OCI-LY7 (cell line): ENCODE measurements around the gene TRABD2B. TPM values are rescaled to one million over a fixed set of nuclear protein-coding genes. Genes with fewer than 3 reads are reported as not detected.

ENCODE experiments used
- BruUV-seq: library from RNA; stranded (reverse); fragments of 400-500 nt; replicated peaks from 2 replicates; lab custom pipeline; 2021; lab: Mats Ljungman, UMichigan
- CTCF ChIA-PET: fragments of 300-600 bp; sonication (Branson Sonifier 250); formaldehyde crosslinking; loops from one replicate; lab custom pipeline; 2022; ENCODE audit warnings: antibody characterized with exemption; ENCODE audit not compliant: unreplicated experiment; lab: Charles Lee
- POLR2A ChIA-PET: fragments of 300-600 bp; sonication (Branson Sonifier 250); formaldehyde crosslinking; loops from one replicate; lab custom pipeline; 2022; ENCODE audit warnings: antibody characterized with exemption; lab: Charles Lee
- DNase-seq: peaks from one replicate; pipeline ENCODE4 v3.0.0-alpha.2; 2015; ENCODE audit warnings: low spot score
- H2AFZ ChIP-seq: fragments of 200-600 bp; sonication (generic), shearing (Covaris generic); 2 replicates; pipeline ENCODE4 v1.6.1; 2014; ENCODE audit warnings: mild to moderate bottlenecking, antibody characterized with exemption, low read length, moderate library complexity
- H3K27ac ChIP-seq: fragments of 200-600 bp; sonication (generic); 2 replicates; pipeline ENCODE4 v1.5.1; 2014; ENCODE audit warnings: mixed run types, low read depth, mild to moderate bottlenecking, moderate library complexity, low read length, inconsistent platforms; ENCODE audit not compliant: poor library complexity, severe bottlenecking
- H3K36me3 ChIP-seq: fragments of 200-600 bp; sonication (generic); 2 replicates; pipeline ENCODE4 v1.6.1; 2014; ENCODE audit warnings: mild to moderate bottlenecking, antibody characterized with exemption, low read length, moderate library complexity, mixed read lengths; ENCODE audit not compliant: insufficient read depth
- H3K4me1 ChIP-seq: fragments of 200-600 bp; sonication (generic); 2 replicates; pipeline ENCODE4 v1.5.1; 2014; ENCODE audit warnings: mild to moderate bottlenecking, low read length; ENCODE audit not compliant: insufficient read depth, poor library complexity, severe bottlenecking
- H3K4me2 ChIP-seq: fragments of 200-600 bp; sonication (generic); 2 replicates; pipeline ENCODE4 v1.6.1; 2014; ENCODE audit warnings: mild to moderate bottlenecking, low read length
- H3K4me3 ChIP-seq: fragments of 200-600 bp; sonication (generic); 2 replicates; pipeline ENCODE4 v1.5.1; 2014; ENCODE audit warnings: mild to moderate bottlenecking, low read depth, low read length; ENCODE audit not compliant: poor library complexity, severe bottlenecking
- H3K79me2 ChIP-seq: fragments of 200-600 bp; sonication (generic); 2 replicates; pipeline ENCODE4 v1.6.1; 2016; ENCODE audit warnings: low read depth, mild to moderate bottlenecking, low read length, moderate library complexity, mixed read lengths; ENCODE audit not compliant: insufficient read depth
- H3K9me2 ChIP-seq: fragments of 200-600 bp; sonication (generic); 2 replicates; pipeline ENCODE4 v1.6.1; 2016; ENCODE audit warnings: mild to moderate bottlenecking, low read length, mixed read lengths; ENCODE audit not compliant: insufficient read depth
- H3K9me3 ChIP-seq: fragments of 200-600 bp; sonication (generic); 2 replicates; pipeline ENCODE4 v1.6.1; 2014; ENCODE audit warnings: mild to moderate bottlenecking, mixed run types, low read length, mixed read lengths
- H4K20me1 ChIP-seq: fragments of 200-600 bp; sonication (generic); 2 replicates; pipeline ENCODE4 v1.6.1; 2014; ENCODE audit warnings: mild to moderate bottlenecking, antibody characterized with exemption, low read length, moderate library complexity, mixed read lengths; ENCODE audit not compliant: insufficient read depth
- EZH2phosphoT487 ChIP-seq: fragments of 200-600 bp; sonication (generic); IDR thresholded peaks from 2 replicates; pipeline ENCODE4 v1.6.1; 2018; ENCODE audit warnings: low read depth, borderline replicate concordance, mild to moderate bottlenecking, mixed run types, antibody characterized with exemption, low read length, moderate library complexity, mixed read lengths
- intact Hi-C: fragments of 100-400 bp; cut with micrococcal nuclease; formaldehyde crosslinking; loops from one replicate; pipeline ENCODE4 v1.10.0; 2022; ENCODE audit not compliant: unreplicated experiment
- total RNA-seq, 2 experiments: library from RNA; depleted of rRNA in 1 of 2; stranded (reverse); fragments of >200 nt in 1 of 2; shearing (Covaris generic) in 1 of 2; gene quantifications; 2 replicates each; pipeline ENCODE4 v1.2.3, GENCODE V29; 2014 to 2022
- TF ChIP-seq, protein P1 (sequence below): fragments of 200-600 bp; sonication (generic); conservative IDR thresholded peaks from 2 replicates; pipeline ENCODE4 v1.5.1; 2014; ENCODE audit warnings: mild to moderate bottlenecking, antibody characterized with exemption, low read length, moderate library complexity, mixed read lengths

The TRABD2B gene
- total RNA-seq, 2 experiments from 2014 or later = not detected

- no peak for TF ChIP-seq EZH2phosphoT487
- TF ChIP-seq, protein P1, sequence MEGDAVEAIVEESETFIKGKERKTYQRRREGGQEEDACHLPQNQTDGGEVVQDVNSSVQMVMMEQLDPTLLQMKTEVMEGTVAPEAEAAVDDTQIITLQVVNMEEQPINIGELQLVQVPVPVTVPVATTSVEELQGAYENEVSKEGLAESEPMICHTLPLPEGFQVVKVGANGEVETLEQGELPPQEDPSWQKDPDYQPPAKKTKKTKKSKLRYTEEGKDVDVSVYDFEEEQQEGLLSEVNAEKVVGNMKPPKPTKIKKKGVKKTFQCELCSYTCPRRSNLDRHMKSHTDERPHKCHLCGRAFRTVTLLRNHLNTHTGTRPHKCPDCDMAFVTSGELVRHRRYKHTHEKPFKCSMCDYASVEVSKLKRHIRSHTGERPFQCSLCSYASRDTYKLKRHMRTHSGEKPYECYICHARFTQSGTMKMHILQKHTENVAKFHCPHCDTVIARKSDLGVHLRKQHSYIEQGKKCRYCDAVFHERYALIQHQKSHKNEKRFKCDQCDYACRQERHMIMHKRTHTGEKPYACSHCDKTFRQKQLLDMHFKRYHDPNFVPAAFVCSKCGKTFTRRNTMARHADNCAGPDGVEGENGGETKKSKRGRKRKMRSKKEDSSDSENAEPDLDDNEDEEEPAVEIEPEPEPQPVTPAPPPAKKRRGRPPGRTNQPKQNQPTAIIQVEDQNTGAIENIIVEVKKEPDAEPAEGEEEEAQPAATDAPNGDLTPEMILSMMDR = no peak
- Histone ChIP-seq H4K20me1 (no peaks in the 10 kb centered on the region), H3K9me3 (no peaks in the 10 kb centered on the region), H3K79me2 (no peaks in the 10 kb centered on the region), H3K4me2 (no peak overlapping the region), H3K36me3 (no peaks in the 10 kb centered on the region), H3K9me2 (no peaks in the 10 kb centered on the region), H3K4me1 (no peaks in the 10 kb centered on the region), H3K4me3 (no peak overlapping the region), H2AFZ (no peak overlapping the region), H3K27ac (no peak overlapping the region)
- DNase-seq = no peak
- ChIA-PET POLR2A (interaction anchor here (0.5 to 1.1 kb wide), 5 partner anchors 12 to 1182 kb away, joined by 3 to 4 read pairs (median 3); no protein-coding TSS in a partner anchor), CTCF (no interaction called here)
- BruUV-seq = no TSS peak
- intact Hi-C loops = no loop called here
Observed at GRCh38 chr1:47935856-47936255, 61.3 kb downstream of the TRABD2B start.

DNA sequence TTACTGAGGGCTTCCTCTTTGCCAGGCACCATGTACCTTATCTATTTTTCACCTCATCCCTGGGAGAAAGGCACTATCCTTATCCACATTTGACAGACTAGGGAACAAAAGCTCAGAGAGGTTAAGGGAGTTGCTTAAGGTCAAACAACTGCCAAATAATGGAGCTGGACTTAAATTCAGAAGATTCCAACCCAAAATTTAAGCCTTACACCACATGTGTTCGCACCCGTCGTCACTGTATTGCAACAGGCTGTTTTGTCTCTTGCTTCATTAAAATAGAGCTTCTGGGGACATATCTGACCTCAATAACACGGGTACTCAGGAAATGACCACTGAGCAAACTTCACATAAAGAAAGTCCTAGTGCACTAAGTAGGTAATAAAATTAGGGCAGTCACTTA lies 62.0 kb downstream of the TRABD2B start:
- H3K9me2 ChIP-seq = no peaks in the 10 kb centered on the region
- no peak overlapping the region for H3K4me2 ChIP-seq
- no peaks in the 10 kb centered on the region for H3K36me3 ChIP-seq
- intact Hi-C loops = no loop called here
- no TSS peak for BruUV-seq
- H2AFZ ChIP-seq = no peak overlapping the region
- no peak overlapping the region for H3K4me3 ChIP-seq
- H4K20me1 ChIP-seq = no peaks in the 10 kb centered on the region
- no peaks in the 10 kb centered on the region for H3K79me2 ChIP-seq
- DNase-seq = no peak
- no peaks in the 10 kb centered on the region for H3K9me3 ChIP-seq
- CTCF ChIA-PET = no interaction called here
- TF ChIP-seq EZH2phosphoT487 = no peak
- TF ChIP-seq, protein P1 = no peak
- POLR2A ChIA-PET = interaction anchor here (0.5 kb wide), 1 partner anchor 105 kb away, joined by 4 read pairs; no protein-coding TSS in a partner anchor
- no peaks in the 10 kb centered on the region for H3K4me1 ChIP-seq
- no peak overlapping the region for H3K27ac ChIP-seq

DNA sequence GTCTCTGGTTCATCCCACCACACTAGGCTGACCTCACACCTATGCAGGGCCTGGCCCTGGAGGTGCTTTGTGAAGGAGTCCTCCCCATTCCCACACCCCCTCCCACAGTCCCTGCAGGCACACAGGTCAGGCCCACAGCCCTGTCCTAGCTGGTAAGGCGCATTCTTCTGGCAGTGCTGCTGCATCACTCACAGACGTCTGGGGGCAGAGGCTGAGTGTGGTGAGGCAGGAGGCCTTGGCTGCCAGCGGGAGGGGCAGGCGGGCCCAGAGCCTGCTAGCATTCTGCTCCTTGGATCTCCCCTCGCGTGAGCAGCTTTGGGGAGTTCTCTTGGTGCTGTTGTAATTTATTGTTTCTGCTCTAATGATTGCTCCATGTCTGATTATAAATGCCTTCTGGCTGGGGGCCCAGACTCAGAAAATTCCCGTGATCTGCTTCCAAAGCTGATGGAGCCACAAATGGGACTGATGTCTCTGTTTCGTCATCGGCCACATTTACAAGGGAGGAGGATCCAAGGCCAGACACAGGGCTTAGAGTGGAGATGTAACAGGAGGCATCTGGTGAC lies 62.9 kb downstream of the TRABD2B start:
- POLR2A ChIA-PET = no interaction called here
- CTCF ChIA-PET = no interaction called here
- H3K9me2 ChIP-seq = no peaks in the 10 kb centered on the region
- H2AFZ ChIP-seq = no peak overlapping the region
- no peak overlapping the region for H3K4me3 ChIP-seq
- H3K27ac ChIP-seq = no peak overlapping the region
- no peaks in the 10 kb centered on the region for H4K20me1 ChIP-seq
- no TSS peak for BruUV-seq
- no peaks in the 10 kb centered on the region for H3K79me2 ChIP-seq
- intact Hi-C loops = no loop called here
- H3K4me2 ChIP-seq = no peak overlapping the region
- no peak for TF ChIP-seq EZH2phosphoT487
- TF ChIP-seq, protein P1 = no peak
- H3K36me3 ChIP-seq = no peaks in the 10 kb centered on the region
- DNase-seq = no peak
- H3K9me3 ChIP-seq = no peaks in the 10 kb centered on the region
- no peaks in the 10 kb centered on the region for H3K4me1 ChIP-seq
